Retinal pigment epithelial cell (primary cell): ENCODE data around the gene SRRM3.
"Not testable (repeated sequence)": the region's sequence is repeated elsewhere in the genome, so short reads cannot be mapped to it uniquely, and the experiment has no call there.

Experiments
- DNase-seq: peaks from one replicate; pipeline ENCODE4 v3.0.0-alpha.2; 2010; ENCODE audit warnings: low read depth
- H3K4me3 ChIP-seq: 2 replicates; pipeline ENCODE4 v1.5.1; 2011; ENCODE audit warnings: mild to moderate bottlenecking, low read length, control low read depth, moderate library complexity
- TF ChIP-seq, protein P1 (sequence below): conservative IDR thresholded peaks from 2 replicates; pipeline ENCODE4 v1.5.1; 2011; ENCODE audit warnings: low read depth, low read length, control low read depth, inconsistent platforms

SRRM3 gene

GRCh38 chr7:76165973-76166403 lies 35.7 kb upstream of the SRRM3 start:
- H3K4me3 ChIP-seq = peak overlapping the region; percentile 77
- TF ChIP-seq, protein P1, sequence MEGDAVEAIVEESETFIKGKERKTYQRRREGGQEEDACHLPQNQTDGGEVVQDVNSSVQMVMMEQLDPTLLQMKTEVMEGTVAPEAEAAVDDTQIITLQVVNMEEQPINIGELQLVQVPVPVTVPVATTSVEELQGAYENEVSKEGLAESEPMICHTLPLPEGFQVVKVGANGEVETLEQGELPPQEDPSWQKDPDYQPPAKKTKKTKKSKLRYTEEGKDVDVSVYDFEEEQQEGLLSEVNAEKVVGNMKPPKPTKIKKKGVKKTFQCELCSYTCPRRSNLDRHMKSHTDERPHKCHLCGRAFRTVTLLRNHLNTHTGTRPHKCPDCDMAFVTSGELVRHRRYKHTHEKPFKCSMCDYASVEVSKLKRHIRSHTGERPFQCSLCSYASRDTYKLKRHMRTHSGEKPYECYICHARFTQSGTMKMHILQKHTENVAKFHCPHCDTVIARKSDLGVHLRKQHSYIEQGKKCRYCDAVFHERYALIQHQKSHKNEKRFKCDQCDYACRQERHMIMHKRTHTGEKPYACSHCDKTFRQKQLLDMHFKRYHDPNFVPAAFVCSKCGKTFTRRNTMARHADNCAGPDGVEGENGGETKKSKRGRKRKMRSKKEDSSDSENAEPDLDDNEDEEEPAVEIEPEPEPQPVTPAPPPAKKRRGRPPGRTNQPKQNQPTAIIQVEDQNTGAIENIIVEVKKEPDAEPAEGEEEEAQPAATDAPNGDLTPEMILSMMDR = no peak
- no peak for DNase-seq

DNA sequence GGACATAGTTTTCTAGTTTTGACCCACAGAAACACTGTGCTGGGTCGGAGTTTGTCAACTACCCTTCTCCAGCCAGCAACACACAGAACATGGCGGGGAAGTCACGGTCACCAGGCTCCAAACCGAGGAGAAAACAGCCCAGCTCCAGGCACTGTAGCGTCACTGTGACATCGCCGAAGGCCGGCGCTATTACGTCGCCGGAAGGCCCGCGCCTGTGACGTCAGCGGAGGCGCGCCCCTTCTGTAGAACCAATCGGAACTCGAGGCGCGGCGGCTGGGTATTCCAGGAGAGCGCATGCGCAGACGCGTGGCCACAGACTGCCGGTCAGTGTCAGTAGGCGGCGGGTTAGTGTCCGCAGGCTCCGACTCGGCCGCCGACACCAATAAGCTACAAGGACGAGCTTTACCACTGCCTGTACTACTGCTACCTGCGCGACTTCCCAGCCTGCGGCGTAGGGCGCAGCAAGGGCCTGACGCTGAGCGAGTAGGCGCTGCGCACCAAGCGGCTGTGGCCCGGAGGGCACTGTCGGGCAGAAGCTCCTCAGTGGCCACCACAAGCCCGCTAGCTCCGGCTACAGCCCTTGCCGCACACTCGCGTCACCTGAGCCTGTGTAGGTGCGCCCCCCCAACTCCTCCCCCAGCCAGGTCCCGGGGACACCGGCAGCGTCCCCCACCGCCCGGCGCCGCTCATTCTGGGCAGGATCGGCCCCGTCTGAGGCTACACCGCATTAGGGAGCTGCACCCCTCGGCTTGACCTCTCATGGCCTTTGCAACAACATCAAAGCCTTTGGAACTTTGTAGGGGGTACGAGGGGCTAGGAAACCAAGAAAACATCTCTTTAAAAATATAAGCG lies 35.1 kb upstream of the SRRM3 start:
- TF ChIP-seq, protein P1 = peak; percentile 1
- peak overlapping the region; percentile 77 for H3K4me3 ChIP-seq
- peak; percentile 72 for DNase-seq

DNA sequence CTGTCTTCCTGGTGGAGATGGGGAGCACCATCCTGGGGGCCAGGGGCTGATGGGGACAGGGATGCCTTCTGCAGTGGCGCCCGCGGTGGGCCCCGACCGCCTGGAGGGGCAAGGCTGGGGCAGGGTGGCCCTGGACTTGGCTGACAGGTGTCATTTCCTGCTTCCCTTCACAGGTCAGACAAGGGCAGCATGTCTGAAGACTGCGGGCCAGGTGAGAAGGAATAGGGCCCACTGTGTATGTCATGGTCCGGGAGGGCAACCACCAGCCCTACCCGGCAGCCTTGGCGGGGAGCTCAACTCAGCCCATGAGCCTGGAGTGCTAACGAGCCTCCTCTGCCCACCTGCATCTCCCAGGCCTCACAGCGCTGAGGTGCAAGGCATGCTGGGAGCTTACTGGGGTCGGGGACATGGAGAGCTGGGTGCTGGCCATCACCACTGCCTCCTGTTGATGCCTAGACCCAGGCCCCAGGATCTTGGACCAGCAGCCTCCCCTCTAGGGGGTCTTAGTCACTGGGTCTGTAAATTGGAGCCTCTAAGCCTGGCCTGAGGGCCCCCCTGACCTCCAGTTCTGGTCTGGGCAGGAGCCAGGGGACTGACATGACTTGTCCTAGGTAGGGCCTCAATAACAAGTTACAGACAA lies 28.0 kb upstream of the SRRM3 start:
- DNase-seq = no peak
- TF ChIP-seq, protein P1 = no peak
- no peak overlapping the region for H3K4me3 ChIP-seq

- DNase-seq, H3K4me3 ChIP-seq: not testable (repeated sequence)
Measured at GRCh38 chr7:76176951-76177350, 24.7 kb upstream of the SRRM3 start.

GRCh38 chr7:76179686-76180085 lies 22.0 kb upstream of the SRRM3 start:
- TF ChIP-seq, protein P1 = no peak
- H3K4me3 ChIP-seq = no peak overlapping the region
- no peak for DNase-seq

- DNase-seq = no peak
- H3K4me3 ChIP-seq = no peak overlapping the region
- TF ChIP-seq, protein P1 = no peak
Measured at GRCh38 chr7:76182225-76182960, 19.3 kb upstream of the SRRM3 start.

GRCh38 chr7:76185187-76185896 lies 16.4 kb upstream of the SRRM3 start:
- DNase-seq = no peak
- TF ChIP-seq, protein P1 = no peak
- no peak overlapping the region for H3K4me3 ChIP-seq
